Cerebellar nuclear complex (tissue), 1 donor: ENCODE data around the gene GRIA1.

ENCODE experiments used
- DNase-seq, 2 experiments: peaks; one replicate each; lab custom pipeline; 2025; lab: John Stamatoyannopoulos, UW

The GRIA1 gene

GRCh38 chr5:153498516-153498915 lies 8.0 kb downstream of the GRIA1 start:
- no peak for DNase-seq

DNA sequence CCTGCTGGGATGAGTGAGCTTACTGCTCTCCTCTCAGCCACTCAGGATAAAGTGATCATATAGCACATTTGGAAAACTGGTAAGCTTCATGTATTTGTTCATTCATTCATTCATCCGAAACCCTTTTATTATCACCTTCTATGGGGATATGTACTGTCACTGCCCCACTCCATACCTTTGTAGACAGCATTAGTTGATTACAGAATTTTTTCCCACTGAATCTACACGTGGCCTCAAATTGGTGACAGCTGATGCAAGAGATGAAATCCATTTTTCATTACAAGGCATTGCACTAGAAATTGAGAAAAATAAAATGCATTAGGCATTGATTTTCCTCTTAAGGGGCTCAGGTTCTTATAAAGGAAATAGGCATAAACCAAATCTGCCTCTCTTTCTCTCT lies 9.7 kb downstream of the GRIA1 start:
- no peak for DNase-seq

GRCh38 chr5:153504726-153505125 lies 14.3 kb downstream of the GRIA1 start:
- no peak for DNase-seq

DNA sequence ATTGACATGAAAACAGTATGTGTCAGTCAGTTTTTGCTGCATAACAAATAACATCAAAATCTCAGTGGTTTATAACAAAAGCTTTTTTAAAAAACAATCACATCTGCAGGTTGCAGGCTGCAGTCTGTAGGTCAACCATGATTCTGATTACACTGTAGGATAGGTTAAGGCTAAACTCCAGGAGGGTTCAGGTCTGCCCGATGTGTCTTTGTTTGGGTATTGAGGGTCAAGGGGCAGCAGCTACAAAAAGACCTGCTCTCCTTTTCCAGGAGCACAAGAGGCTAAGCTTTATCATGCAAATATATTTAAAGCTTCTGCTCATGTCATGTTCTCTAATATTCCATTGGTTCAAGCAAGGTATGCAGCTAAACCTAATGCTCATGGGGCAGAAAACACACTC lies 18.2 kb downstream of the GRIA1 start:
- no peak for DNase-seq

- no peak for DNase-seq
Measured at GRCh38 chr5:153511622-153512021, 21.2 kb downstream of the GRIA1 start.

- no peak for DNase-seq
Measured at GRCh38 chr5:153513156-153513555, 22.7 kb downstream of the GRIA1 start.

GRCh38 chr5:153515301-153515700 lies 24.8 kb downstream of the GRIA1 start:
- DNase-seq = no peak

- no peak for DNase-seq
Measured at GRCh38 chr5:153516504-153517240, 26.2 kb downstream of the GRIA1 start.

DNA sequence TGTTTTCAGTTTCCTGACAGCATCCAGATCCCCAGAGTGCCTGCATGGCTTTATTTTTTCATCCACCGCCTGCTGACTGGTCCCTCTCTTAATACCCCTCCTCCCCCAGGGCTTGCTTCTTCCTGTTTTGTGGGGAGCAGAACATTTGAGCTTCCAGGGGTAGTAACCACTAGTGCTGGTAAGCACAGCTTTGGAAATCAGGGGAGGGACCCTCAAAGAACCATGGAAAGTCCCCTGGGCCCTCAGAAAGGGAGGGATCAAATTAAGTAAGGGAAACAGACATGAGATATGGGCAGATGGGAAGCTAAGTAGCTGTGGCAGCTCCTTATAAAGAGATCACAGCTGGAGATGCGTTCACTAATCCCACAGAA lies 26.8 kb downstream of the GRIA1 start:
- DNase-seq = no peak

DNA sequence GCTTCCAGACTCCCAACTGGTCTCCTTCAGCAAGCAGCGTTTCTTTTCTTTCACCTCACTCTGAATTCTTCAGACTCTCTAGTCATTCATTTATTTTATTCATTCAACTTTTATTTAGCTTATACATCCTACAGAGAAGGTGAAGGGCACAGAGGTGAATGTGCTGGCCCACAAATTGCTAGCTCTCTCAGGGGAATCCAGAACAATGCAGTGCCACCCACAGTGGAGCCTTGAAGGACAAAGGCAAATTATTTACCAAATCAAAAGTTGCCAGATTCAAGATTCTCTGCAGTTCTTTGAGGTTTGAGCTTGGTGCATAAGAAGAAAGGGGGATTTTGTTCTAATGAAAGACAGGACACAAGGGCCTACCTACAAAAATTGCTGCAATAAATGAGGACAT lies 29.7 kb downstream of the GRIA1 start:
- DNase-seq = no peak

DNA sequence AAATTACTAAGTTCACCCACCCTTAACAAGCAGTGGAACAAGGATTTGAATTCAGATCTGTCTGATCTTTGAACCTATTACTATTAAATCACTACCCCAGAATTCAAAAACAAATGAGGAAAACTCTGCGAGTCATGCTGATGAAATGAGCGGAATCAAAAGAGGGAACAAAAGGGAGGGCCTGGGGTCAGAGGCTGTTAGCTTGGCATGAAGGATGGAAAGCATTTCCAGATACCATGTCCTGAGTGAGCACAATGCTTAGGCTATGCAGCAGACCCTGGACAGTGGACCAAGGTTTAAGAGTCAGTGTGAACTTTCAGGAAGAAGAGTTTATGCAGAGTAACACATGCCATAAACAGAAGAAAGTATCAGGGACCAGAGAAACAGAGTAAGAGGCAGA lies 30.5 kb downstream of the GRIA1 start:
- no peak for DNase-seq

DNA sequence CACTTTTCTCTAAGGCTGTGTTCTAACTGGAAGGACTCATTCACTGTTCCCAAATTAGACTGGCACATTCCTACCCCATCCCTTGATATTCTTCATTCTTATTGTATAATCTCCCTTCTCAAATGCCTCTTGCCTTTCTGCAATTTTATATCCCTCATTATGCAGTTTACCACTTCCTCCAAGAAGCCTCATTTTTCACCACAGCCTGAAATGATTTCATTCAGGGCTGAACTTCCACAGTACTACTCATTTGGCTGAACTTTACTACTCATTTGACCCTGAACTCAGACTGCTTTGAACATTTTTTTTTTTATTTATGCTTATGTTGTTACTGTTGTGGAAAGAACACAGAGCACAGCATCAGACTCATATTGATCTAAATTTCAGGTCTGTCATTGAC lies 32.7 kb downstream of the GRIA1 start:
- DNase-seq = no peak

GRCh38 chr5:153523831-153524230 lies 33.4 kb downstream of the GRIA1 start:
- DNase-seq = no peak

GRCh38 chr5:153525536-153525935 lies 35.1 kb downstream of the GRIA1 start:
- DNase-seq = no peak

DNA sequence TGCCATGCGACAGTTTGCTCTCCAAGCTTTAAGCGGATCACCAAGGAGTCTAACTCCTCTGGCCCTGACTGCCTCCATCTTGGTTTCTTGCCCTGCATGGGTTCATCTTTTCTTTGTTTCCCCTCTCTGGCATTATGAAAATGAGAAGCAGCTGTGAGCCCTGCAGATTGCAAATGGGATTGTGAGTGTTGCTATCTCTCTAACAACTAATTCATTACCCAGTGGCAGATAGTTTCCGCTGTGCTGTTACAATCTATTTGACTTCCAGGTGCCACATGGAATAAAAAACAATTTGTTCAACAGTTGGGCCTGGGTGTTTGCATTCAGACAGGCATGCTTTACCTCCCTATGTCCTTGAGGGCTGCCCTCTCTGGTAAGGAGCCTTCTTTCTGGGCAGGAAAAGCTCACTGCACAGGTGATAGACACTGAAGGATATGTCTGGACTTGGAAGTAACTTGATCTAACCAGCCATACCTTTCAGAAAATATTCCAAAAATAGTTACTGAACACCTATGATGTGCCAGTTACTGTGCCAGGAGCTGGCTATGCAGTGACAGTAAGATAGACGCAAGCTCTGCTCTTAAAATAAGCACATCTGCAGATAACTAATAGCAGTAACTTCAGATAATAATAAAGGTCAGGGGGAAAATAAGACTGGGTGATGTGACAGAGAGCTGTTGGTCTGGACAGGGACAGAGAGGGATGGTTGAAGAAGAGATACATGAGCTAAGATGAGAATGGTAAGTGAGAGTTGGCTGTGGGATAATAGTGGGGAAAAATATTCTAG lies 40.1 kb downstream of the GRIA1 start:
- DNase-seq = no peak

- DNase-seq = no peak
Measured at GRCh38 chr5:153533546-153533945, 43.1 kb downstream of the GRIA1 start.

DNA sequence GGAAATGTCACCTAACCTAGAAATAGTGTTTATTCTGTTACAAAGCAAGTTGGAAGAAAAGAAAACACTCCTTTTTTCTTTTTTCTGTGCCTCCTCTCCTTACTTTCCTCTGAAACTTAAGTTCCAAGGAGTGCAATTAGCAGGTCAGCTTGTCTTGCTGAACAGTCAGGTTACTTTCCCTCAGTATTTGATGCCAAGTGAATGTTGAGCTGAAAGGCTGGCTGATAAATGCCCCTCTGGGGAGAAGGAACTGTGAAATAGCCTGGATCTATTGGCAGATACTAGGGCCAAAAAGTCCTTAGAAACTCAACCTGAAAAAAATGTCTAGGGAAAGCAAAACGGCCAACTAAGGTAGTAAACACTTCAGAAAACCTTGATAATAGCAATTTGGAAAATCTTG lies 43.6 kb downstream of the GRIA1 start:
- DNase-seq = no peak

- no peak for DNase-seq
Measured at GRCh38 chr5:153537207-153537606, 46.7 kb downstream of the GRIA1 start.

- DNase-seq = no peak
Measured at GRCh38 chr5:153539983-153540382, 49.5 kb downstream of the GRIA1 start.

DNA sequence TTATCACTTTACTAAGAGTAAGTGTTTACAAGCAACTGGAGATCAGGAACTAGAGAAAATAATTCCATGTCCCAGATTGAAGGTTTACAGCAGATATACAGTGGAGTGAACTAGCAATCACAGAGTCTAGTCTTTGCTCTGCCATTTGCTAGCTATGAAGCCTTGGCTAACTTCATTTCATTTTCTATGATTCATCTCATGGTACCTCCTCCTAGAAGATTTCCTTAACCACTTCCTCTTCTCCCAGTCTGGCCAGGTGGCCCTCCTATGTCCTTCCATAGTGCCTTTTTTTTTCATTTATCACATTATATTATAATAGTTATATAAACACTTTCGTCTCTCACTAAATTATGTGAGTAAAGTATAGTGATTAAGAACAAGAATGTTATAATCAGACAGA lies 52.1 kb downstream of the GRIA1 start:
- no peak for DNase-seq

DNA sequence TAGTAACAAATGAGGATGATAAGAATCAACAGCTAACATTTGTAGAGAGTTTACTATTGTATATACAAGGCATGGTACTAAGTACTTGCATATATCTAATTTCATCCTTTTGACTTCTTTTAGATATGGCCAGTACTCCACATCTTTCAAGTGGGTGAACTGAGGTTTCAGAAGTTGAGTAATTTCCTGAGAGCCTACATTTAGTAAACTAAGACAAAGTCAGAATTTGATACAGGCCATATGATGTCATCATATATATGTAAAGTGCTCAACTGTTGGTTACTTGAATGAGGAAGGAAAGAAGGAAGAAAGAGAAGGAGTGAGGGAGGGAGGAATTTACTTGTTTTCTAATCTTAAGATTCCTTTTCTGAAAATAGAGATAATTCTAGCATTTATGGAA lies 52.8 kb downstream of the GRIA1 start:
- no peak for DNase-seq

GRCh38 chr5:153543959-153544470 lies 53.5 kb downstream of the GRIA1 start:
- DNase-seq = no peak

DNA sequence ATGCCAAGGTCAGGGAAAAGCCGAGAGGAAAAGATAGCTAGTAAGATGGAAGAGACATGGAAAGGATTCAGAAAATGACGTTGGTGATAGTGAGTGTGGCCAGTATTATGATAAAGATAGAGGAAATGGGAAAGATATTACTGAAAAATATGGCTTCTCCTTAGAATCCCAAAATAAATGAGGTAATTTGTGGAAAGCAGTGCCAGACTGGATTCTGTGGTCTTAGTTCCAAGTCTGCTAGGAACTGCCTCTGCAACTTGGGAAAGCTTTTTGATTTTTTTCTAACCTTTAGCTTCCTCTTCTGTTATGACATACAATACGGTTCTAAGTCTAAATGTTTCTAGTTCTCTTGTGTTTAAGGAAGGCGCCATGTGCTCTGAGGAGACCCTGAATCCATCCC lies 54.2 kb downstream of the GRIA1 start:
- DNase-seq = no peak
